SHP77 treated with DMSO at 0.1 percent for 48 hours (cell line): Measurements from ENCODE around the gene GDF9.

ENCODE experiments used
- DNase-seq: peaks from one replicate; lab custom pipeline; 2025; lab: John Stamatoyannopoulos, UW

GDF9 gene

DNA sequence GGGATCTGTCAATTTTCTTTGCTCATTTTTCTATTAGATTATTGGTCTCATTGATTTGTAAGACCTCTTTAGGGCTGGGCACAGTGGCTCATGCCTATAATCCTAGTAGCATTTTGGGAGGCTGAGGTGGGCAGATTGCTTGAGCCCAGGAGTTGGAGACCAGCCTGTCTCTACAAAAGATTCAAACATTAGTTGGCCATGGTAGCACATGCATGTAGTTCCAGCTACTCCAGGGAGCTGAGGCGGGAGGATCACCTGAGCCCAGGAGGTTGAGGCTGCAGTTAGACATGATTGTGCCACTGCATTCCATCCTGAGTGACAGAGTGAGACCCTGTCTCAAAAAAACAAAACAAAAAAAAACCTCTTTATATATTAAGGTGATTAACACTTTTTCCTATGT, 29.4 kb downstream of the GDF9 start:
- no peak for DNase-seq

DNA sequence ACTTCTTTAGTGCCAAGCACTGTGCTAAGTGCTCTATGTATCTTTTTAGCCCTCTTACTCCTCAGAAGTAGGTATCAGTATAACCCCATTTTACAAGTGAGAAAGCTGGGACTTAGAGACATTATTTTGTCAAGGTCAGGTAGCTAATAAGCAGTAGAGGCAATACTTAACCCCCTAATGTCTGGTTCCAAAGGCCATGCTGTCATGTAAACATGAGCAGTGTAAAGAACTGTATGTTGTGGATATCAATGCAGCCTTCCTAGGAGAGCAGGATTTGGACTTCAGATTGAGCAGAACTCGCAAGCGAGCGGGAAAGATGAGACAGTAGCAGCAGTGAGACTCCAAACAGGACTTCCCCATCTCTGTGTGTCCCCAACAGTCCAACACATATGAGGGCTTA, 32.2 kb downstream of the GDF9 start:
- DNase-seq: no peak

DNA sequence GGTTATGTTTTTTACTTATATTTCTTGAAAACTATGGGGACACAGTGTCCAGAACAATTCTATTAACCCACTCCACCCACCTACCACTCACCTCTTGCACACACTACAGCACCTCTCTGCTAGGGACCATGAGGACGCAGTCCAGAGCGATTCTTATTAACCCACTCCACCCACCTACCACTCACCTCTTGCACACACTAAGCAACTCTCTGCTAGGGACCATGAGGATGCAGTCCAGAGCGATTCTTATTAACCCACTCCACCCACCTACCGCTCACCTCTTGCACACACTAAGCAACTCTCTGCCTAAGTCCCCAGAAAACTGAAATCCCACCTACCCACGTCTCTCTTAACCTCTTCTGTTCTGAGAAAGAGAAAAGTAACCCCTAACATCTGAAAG, 33.7 kb downstream of the GDF9 start:
- DNase-seq: no peak

DNA sequence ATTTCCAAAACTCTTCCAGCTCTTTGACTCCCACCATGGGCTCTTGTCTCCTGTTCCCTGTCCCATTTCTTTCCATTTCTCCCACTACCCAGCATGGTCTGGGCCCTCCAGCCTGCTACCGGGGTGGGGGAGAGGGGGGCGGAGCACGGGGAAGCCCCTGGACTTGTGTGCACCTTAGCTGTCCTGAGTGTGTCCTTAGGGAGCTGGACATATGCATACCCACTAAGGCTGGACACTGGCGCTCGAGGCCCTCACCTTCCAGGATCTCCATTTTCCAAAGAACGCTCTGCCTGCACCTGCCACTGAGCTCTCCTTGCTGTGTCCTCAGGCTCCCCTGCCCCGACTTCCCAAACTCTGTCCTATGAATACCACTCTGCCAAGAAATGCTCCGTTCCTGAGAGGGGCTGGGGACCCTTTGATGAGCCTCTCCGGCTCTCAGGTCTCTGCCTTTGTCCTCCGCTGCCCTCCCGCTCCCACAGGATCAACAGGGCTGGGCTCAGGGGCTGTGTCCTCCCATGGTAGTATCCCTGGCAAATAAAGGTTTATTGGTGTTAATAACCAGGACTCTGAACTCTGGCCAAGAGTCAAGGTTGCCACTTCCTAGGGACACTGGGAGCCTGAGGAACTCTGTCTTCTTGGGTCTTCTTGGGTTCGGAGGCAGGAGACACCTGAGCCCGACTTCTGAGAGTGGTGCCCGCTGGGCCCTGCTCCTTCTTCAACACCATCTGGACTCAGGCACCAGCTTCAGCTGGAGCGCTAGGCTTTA, 35.0 kb downstream of the GDF9 start:
- no peak for DNase-seq

GRCh38 chr5:132830436-132831094, 35.7 kb downstream of the GDF9 start, which contains the start of gene SHROOM1:
TSS of gene SHROOM1 (minus strand) at chr5:132830647. CDS start at chr5:132826140, 4,507 bp downstream.
- DNase-seq: no peak

- peak; percentile 13 for DNase-seq
These were observed 36.4 kb downstream of the GDF9 start for GRCh38 chr5:132829742-132830435.

GRCh38 chr5:132828846-132829494, 37.3 kb downstream of the GDF9 start:
- no peak for DNase-seq

DNA sequence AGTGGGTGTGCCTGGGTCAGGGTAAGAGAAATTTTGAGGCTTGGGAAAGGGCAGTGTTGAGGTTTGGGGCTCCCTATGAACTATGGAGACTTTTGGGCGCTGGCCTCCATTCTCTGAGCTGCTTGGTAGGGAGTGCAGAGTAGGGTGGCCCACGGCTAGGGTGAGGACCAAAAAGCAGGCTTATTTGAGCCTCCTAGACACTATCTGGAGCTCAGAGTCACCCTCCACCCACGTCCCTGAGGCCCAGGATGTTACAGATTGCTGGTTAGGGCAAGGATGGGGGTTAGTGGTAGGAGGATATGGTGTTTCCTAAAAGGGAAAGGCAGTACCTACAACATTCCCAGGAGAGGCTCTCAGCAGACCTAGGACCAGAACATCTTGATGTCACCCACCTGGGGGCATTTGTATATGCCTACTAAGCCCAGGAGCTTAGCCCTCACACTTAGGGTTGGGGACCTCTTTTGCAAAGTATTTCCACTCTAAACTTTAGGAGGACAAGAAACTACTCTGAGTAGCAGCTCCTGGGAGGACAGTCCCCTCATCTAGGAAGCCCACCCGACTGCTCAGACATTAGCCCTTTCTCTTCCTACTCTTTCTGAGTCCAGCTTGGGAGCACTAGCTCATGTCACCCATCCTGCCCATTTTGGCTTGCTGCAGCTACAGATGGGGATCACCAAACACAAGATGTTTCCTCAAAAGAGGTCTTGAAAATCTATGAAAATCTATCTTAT, 38.2 kb downstream of the GDF9 start:
- no peak for DNase-seq

GRCh38 chr5:132826424-132827082, 39.7 kb downstream of the GDF9 start:
- no peak for DNase-seq

DNA sequence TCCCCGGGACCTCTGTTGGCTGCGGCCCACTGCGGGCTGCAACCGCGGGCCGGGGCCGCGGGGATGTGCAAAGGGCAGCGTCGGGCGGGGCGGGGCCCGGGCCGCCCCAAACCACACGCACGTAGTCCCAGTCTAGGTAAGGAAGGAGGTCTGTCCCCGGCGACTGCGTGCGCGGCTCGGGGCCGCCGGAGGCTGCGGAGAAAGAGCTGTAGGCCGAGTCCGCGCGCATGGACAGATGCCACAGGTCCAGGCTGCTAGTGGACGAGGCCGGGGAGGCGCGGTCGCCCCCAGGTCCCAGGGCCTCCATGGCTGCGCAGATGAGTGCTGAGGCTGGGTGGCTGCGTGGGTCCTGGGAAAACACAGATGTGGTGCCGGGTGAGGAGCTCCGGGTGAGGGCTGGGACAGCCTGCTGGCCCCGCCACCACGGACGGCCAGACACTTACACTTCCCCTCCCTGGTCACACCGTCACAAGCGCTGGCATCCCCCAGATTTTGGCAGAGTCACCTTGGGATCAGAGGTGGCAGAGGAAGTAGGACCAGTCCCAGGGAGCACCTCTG, 40.4 kb downstream of the GDF9 start:
- DNase-seq: no peak

GRCh38 chr5:132825033-132825833, 41.0 kb downstream of the GDF9 start:
- DNase-seq: no peak

DNA sequence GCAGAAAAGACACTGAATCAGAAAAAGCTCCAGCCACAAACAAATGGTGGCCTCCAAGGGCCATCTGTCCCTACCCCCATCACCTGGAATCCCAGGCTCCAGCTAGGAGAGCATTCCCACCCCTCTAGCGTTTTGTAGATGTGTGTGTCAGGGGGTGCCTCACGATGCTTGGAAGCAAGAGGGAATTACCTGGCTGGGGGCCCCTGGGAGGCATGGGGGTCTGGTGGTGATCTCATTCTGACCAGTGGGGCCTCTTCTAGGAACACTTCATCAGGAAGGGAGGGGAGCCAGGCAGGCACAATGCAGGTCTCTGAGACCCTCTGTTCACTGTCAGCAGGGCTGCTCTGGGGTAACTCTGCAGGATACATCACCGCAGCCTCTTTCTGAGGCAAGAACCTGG, 41.8 kb downstream of the GDF9 start:
- no peak for DNase-seq

GRCh38 chr5:132823481-132824050, 42.7 kb downstream of the GDF9 start:
- DNase-seq: no peak

DNA sequence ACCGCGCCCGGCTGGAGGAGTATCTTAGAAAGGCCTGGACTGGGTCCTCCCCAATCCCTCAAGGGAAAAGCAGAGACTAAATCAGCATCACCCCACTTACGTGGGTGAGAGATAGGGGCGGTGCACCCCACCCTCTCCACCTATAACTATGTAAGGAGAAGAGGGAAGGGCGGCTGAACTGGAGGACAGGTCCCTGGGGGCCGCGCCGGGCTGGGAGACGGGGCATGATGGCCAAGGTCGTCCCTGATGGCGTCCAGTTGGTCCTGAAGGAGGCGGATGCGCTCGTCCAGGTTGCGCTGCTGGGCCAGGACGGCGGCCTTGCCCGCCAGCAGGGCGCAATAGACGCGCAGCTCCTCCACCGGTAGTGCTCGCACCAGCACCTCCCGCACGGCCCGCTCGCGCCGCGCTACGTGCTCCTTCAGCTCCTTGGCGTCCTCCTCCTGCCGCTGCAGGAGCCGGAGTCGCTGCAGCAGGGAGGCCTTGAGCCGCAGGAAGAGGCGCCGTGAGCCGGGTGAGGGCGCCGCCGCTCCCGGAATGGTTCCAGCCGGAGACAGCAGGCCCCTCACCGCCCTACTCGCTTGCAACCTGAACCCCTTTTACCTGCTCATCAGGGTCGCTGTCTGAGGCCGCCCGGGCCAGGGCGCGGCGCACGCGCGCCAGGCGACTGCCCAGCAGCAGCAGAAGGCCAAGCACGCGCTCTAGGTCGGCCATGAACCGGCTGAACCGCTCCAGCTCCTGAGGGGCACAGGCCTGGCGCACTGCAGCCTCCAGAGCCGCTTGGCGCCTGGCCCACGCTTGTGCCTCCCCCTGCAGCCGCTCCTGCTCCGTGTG, 43.4 kb downstream of the GDF9 start:
- DNase-seq: no peak

DNA sequence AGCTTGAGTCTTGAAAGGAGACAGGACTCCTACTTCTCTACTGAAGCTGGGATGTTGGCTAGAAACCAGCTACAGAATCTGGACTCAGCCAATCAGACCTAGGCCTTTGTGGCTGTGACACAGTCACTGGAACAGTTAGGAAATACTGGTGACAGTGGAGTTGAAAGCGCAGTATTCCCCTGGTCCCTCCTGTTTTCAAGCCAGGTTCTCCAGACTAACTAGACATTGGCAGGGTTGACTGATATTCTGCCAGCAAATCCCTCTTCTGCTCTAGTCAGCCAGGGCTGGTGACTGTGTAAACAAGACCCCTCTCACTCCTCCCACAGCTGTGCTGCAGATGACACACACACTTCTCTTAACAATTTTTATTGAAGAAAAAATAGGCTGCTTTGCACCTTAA, 44.5 kb downstream of the GDF9 start:
- no peak for DNase-seq

- no peak for DNase-seq
These were observed 44.9 kb downstream of the GDF9 start for GRCh38 chr5:132821350-132821749.

- peak; percentile 67 for DNase-seq
These were observed 46.0 kb downstream of the GDF9 start for GRCh38 chr5:132820162-132820754.

GRCh38 chr5:132819468-132819867, 46.8 kb downstream of the GDF9 start:
- no peak for DNase-seq
